GM12801 (cell line): ENCODE results near the gene RABAC1.

Source experiments
- TF ChIP-seq, protein P1 (sequence below): IDR thresholded peaks from one replicate; pipeline ENCODE4 v1.5.1; 2011; ENCODE audit warnings: control low read depth; ENCODE audit not compliant: insufficient read length; ENCODE audit errors: extremely low read depth

The RABAC1 gene

DNA sequence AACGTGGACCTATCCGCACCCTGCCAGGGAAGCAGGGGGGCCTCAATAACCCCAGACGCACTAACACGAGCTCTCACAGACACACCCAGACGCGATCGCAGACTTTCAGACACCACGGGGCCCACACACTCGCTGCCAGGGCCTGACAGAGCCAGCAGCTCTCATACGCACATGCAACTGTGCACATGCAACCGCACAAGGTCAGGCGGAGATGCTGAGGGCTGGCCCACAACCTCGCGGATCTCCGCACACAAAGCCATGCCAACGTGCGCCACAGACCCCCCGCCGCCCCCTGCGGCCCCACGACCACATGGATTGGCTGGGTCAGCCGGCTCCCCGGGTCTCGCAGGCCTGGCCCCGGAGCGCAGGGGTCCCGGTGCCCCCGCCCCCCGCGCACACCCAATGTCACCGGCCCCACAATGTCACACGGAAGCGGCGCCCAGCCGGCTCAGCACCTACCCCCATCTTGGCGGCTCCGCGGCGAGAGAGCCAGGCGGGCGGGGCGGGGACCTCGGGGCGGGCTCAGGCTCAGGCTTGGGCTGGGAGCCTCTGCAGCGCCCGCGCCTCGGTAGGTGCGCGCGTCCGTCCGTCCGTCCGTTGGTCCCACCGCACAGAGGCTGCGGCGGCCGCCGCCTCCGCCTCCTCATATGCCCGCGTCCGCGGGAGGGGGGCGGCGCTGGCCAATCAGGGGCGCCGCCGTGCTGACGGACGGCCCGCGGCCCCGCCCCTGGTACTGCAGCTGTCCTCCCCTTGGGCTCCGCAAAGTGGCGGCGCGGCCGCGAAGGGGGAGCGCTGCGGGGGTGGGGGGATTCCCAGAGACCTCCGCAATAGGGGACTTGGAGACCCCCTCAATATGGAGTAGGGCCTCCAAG lies 34.7 kb upstream of the RABAC1 start, which contains the start of gene ATP1A3:
ATP1A3 (minus strand) TSS at position 619 of the 872 bp plus-strand sequence; CDS start at position 465, 154 bp downstream.
- TF ChIP-seq, protein P1, sequence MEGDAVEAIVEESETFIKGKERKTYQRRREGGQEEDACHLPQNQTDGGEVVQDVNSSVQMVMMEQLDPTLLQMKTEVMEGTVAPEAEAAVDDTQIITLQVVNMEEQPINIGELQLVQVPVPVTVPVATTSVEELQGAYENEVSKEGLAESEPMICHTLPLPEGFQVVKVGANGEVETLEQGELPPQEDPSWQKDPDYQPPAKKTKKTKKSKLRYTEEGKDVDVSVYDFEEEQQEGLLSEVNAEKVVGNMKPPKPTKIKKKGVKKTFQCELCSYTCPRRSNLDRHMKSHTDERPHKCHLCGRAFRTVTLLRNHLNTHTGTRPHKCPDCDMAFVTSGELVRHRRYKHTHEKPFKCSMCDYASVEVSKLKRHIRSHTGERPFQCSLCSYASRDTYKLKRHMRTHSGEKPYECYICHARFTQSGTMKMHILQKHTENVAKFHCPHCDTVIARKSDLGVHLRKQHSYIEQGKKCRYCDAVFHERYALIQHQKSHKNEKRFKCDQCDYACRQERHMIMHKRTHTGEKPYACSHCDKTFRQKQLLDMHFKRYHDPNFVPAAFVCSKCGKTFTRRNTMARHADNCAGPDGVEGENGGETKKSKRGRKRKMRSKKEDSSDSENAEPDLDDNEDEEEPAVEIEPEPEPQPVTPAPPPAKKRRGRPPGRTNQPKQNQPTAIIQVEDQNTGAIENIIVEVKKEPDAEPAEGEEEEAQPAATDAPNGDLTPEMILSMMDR: no peak

DNA sequence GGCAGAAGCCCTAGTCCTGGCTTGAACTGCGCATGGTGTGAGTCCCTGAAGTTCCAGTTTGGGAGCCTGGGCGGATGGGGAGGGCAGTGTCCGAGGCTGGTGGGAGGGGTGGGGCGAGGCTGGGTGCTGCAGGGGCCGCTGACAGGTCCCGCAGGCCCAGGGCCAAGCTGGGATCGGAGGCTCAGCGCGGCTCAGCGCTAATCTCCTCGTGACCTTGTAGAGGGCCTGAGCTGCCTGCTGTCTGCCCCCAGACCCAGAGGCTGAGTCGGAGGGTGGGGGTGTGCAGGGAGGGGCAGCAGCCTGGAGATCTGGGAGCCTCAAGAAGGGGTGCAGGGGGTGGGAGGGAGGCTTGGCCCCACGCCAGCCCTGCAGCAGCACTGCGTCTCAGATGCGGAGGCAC lies 31.9 kb upstream of the RABAC1 start:
- TF ChIP-seq, protein P1: no peak

DNA sequence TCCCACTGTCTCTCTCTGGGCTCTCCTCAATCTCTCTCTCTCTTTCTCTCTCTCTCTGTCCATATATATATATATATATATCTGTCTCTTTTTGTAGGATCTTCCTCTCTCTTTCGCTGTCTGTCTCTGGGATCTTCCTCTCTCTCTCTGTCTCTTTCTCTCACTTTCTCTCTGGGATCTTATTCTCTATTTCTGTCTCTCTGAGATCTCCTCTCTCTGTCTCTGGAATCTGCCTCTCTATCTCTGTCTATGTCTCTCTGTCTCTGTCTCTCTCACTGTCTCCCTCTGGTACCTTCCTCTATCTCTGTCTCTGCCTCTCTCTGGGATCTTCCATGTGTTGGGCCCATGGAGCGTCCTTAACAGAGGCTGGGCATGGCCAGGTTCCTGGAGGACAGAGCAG lies 31.5 kb upstream of the RABAC1 start:
- TF ChIP-seq, protein P1: no peak

DNA sequence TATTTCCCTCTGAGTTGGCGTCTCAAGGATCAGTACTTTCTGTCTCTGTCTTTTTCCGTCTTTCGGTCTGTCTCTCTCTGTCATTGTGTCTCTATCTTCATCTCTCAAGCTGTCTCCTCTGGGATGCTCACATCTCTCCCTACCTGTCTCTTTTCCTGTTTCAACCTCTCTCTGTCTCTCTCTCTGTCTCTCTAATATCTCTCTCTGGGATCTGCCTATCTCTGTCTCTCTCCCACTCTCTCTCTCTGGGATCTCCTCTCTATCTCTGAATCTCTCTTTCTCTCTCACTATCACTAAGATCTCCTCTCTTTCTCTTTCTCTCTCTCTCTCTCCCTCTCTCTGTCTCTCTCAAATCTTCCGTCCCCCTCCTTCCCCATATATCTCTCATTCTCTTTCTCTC lies 30.9 kb upstream of the RABAC1 start:
- TF ChIP-seq, protein P1: no peak

DNA sequence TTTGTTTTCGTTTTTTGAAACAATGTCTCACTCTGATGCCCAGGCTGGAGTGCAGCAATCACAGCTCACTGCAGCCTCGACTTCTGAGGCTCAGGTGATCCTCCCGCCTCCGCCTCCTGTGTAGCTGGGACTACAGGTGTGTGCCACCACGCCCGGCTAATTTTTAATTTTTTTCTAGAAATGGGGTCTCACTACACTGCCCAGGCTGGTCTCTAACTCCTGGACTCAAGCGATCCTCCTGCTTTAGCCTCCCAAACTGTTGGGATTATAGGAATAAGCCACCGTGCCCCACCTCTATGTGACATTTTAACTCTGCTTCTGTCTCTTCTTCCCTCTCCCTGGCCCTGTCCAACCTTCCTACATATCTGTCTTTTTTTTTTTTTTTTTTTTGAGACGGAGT lies 29.8 kb upstream of the RABAC1 start:
- TF ChIP-seq, protein P1: no peak

DNA sequence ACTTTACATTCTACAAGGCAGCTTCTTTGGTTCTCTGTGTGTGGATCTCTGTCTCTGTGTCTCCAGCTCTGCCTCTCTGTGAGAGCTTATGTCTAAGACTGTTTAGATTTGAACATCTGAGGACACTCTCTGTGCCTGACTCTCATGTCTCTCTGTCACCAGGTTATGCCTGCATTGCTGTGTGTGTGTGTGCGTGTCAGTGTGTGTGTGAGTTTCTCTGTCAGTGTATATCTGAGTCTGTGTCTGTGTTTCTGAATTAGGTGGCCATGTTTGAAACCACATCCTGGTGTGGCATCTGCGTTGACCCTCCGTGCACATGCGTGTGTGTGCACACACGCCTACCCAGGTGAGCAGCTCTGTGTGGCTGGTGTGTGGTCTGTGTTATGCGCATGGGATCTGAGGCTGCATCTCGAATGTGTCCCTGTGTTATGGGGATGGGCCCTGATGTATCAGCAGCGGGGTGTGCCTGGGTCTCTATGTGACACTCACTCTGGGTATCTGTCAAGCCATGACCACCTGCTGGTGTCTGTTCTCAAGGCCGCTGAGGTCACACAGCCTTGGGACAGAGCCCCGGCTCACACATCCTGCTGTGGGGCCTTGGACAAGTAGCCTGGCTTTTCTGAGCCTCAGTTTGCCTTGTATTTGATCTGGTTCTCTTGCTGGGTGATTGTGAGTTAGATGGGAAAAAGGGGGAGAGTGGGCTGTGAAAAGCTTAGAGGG lies 28.2 kb upstream of the RABAC1 start:
- TF ChIP-seq, protein P1: no peak

DNA sequence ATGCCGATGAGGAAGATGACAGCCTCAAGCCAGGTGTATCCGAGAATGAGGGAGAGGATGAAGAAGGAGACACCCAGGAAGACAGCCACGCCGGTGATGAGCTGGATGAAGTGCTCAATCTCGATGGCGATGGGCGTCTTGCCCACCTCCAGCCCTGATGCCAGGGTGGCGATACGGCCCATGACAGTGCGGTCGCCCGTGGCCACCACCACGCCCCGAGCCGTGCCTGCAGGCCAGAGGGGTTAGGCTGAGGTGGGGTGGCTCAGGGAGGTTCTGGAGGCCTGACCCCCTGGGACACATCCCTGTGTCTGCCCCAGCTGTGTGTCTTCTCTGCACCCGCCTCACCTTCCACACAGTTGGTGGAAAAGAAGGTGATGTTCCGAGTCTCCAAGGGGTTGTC lies 25.8 kb upstream of the RABAC1 start:
- TF ChIP-seq, protein P1: no peak
